OCI-M1 (cell line): ENCODE results near the gene NFATC2.
A peak's percentile ranks its signal among the peaks of the same experiment; 100 is the strongest.

ENCODE experiments used
- DNase-seq: peaks from one replicate; lab custom pipeline; 2025; lab: John Stamatoyannopoulos, UW

NFATC2 gene

GRCh38 chr20:51389543-51390264, 152.8 kb downstream of the NFATC2 start:
- DNase-seq = no peak

- no peak for DNase-seq
Observed at GRCh38 chr20:51388756-51389542, 153.6 kb downstream of the NFATC2 start.

GRCh38 chr20:51388227-51388626, 154.3 kb downstream of the NFATC2 start:
- DNase-seq = no peak

GRCh38 chr20:51387125-51387875, 155.2 kb downstream of the NFATC2 start:
- no peak for DNase-seq

- no peak for DNase-seq
Observed at GRCh38 chr20:51386586-51386985, 155.9 kb downstream of the NFATC2 start.

- peak; percentile 45 for DNase-seq
Observed at GRCh38 chr20:51385646-51386530, 156.6 kb downstream of the NFATC2 start.

GRCh38 chr20:51384875-51385274, 157.6 kb downstream of the NFATC2 start:
- DNase-seq = no peak

- no peak for DNase-seq
Observed at GRCh38 chr20:51383891-51384510, 158.5 kb downstream of the NFATC2 start.

- DNase-seq = no peak
Observed at GRCh38 chr20:51382986-51383821, 159.3 kb downstream of the NFATC2 start.

GRCh38 chr20:51382111-51382985, 160.2 kb downstream of the NFATC2 start:
- DNase-seq = no peak

- DNase-seq = no peak
Observed at GRCh38 chr20:51381557-51381956, 161.0 kb downstream of the NFATC2 start.

- DNase-seq = peak; percentile 5
Observed at GRCh38 chr20:51380401-51381385, 161.8 kb downstream of the NFATC2 start.

- peak; percentile 44 for DNase-seq
Observed at GRCh38 chr20:51379601-51380341, 162.7 kb downstream of the NFATC2 start.

GRCh38 chr20:51378171-51378928, 164.2 kb downstream of the NFATC2 start:
- DNase-seq = peak; percentile 2

- DNase-seq = no peak
Observed at GRCh38 chr20:51377132-51377531, 165.4 kb downstream of the NFATC2 start.

GRCh38 chr20:51376111-51376510, 166.4 kb downstream of the NFATC2 start:
- DNase-seq = peak; percentile 17

- no peak for DNase-seq
Observed at GRCh38 chr20:51375561-51375960, 167.0 kb downstream of the NFATC2 start.
